ENCODE data around the gene AMN. TPM values are rescaled to one million over a fixed set of nuclear protein-coding genes. Genes with fewer than 3 reads are reported as not detected.
A peak's percentile ranks its signal among the peaks of the same experiment; 100 is the strongest.

The AMN gene
- total and polyA plus RNA-seq, 8 donors, result 1.3 to 781 (median 13.8) TPM

- H3K36me3 ChIP-seq, result peaks cover 0 to 37% (median 27%) of the 10 kb centered on the region in 4 donors
- no peaks in the 10 kb centered on the region for H3K9me3 ChIP-seq
- peaks cover 7 to 52% (median 31%) of the 10 kb centered on the region in 3 donors for H3K27me3 ChIP-seq
- peak; percentile 52 to 75 for DNase-seq
- TF ChIP-seq POLR2AphosphoS5 (IDR thresholded peaks at IDR 0.05), result no peak
- no peak for TF ChIP-seq CTCF (IDR thresholded peaks at IDR 0.05)
- TF ChIP-seq POLR2A (IDR thresholded peaks at IDR 0.05), result no peak
- TF ChIP-seq EP300 (IDR thresholded peaks at IDR 0.05), result no peak
- 51 to 67% (median 56%) methylated on average over 25 to 34 of the region's 34 CpGs for WGBS, 5 donors
- peaks cover 32 to 40% (median 39%) of the 10 kb centered on the region in 4 donors for H3K4me1 ChIP-seq
- H3K4me3 ChIP-seq, result peak overlapping the region in 2 of 4 donors; percentile 44 to 58
- intact Hi-C loops (cut with DNase I; ENCODE audit: low total_unique reads), result no loop called here
- H3K27ac ChIP-seq, result peak overlapping the region in 1 of 5 donors; percentile 29
These were observed 8.5 kb downstream of the AMN start for GRCh38 chr14:102930753-102931579.

- no peak overlapping the region for H3K4me3 ChIP-seq
- H3K27ac ChIP-seq, result no peak overlapping the region
- peaks cover 7 to 46% (median 31%) of the 10 kb centered on the region in 3 donors for H3K27me3 ChIP-seq
- no peak for TF ChIP-seq CTCF (IDR thresholded peaks at IDR 0.05)
- no peak for TF ChIP-seq POLR2A (IDR thresholded peaks at IDR 0.05)
- TF ChIP-seq EP300 (IDR thresholded peaks at IDR 0.05), result no peak
- TF ChIP-seq POLR2AphosphoS5 (IDR thresholded peaks at IDR 0.05), result no peak
- intact Hi-C loops (cut with DNase I; ENCODE audit: low total_unique reads), result no loop called here
- peaks cover 32 to 40% (median 39%) of the 10 kb centered on the region in 4 donors for H3K4me1 ChIP-seq
- WGBS, 5 donors, result 93 to 98% (median 94%) methylated on average over 11 to 12 of the region's 12 CpGs
- peaks cover under 1 to 44% (median 35%) of the 10 kb centered on the region in 4 donors for H3K36me3 ChIP-seq
- no peaks in the 10 kb centered on the region for H3K9me3 ChIP-seq
- no peak for DNase-seq
These were observed 9.3 kb downstream of the AMN start for GRCh38 chr14:102931580-102932285.

- intact Hi-C loops (cut with DNase I; ENCODE audit: low total_unique reads), result no loop called here
- WGBS, 5 donors, result 87 to 93% (median 88%) methylated on average over 16 to 26 of the region's 26 CpGs
- peaks cover 10 to 54% (median 44%) of the 10 kb centered on the region in 4 donors for H3K36me3 ChIP-seq
- no peak overlapping the region for H3K27ac ChIP-seq
- H3K27me3 ChIP-seq, result peaks cover 7 to 36% (median 31%) of the 10 kb centered on the region in 3 donors
- peaks cover 30 to 38% (median 35%) of the 10 kb centered on the region in 4 donors for H3K4me1 ChIP-seq
- TF ChIP-seq POLR2AphosphoS5 (IDR thresholded peaks at IDR 0.05) (no peak), EP300 (IDR thresholded peaks at IDR 0.05) (no peak), CTCF (IDR thresholded peaks at IDR 0.05) (no peak), POLR2A (IDR thresholded peaks at IDR 0.05) (no peak)
- no peaks in the 10 kb centered on the region for H3K9me3 ChIP-seq
- no peak for DNase-seq
- H3K4me3 ChIP-seq, result no peak overlapping the region
These were observed 10.2 kb downstream of the AMN start for GRCh38 chr14:102932484-102933248.
